Measurements from ENCODE around the gene LHFPL5.

The LHFPL5 gene

DNA sequence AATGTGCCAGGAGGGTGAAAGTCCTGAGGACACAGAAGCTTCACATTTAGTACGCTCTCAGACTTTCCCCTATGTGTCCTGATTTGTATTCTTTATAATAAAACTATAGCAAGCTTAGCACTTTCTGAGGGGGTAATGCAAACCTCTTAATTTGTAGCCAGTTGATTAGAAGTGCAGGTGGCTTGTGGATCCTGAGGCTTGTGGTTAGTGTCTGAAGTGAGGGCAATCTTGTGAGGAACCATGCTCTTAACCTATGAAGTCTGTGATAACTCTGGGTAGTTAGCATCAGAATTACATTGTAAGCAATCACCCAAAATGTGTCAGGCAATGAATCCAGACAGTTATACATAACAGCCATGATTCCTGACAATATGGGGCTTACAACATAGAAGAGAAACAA, 51.1 kb downstream of the LHFPL5 start:
- DNase-seq (ENCODE audit: low read depth): no peak

DNA sequence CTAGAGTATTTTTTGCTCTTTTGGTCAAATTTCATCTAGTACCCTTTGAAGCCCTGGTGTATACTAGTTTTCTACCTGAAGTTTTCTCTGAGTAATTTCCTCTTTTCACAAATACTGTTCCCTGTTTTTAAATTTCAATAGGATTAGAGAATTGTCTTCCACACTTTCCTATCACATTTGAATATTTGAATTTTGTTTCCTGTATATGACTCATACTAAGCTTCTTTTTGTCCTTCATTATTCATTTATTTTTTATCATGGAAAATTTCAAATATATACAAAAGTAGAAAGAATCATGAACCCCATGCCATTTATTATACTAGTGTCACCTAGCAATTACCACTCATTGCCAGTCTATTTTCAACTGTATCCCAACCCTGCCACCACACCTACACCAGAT, 52.7 kb downstream of the LHFPL5 start:
- no peak for DNase-seq (ENCODE audit: low read depth)

DNA sequence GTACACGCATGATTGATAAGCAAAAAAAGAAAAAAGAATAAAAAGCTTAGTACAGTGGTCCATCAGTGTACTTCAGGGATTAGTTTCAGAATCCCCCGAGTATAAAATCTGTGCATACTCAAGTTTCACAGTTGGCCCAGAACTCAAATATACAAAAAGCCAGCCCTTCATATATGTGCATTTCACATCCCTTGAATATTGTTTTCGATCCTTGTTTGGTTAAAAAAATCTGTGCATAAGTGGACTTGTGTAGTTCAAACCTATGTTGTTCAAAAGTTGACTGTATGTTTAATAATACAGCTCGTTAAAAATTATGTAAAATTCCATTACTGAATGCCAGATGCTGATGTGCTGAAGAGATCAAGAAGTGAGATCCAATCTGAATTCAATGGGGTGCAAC, 54.2 kb downstream of the LHFPL5 start:
- no peak for DNase-seq (ENCODE audit: low read depth)
